PC-9 (cell line): ENCODE measurements around the gene MOB3A. TPM values are rescaled to one million over a fixed set of nuclear protein-coding genes. Genes with fewer than 3 reads are reported as not detected.

Experiments
- BruUV-seq: library from RNA; stranded (reverse); fragments of 400-500 nt; replicated peaks from 2 replicates; lab custom pipeline; 2021; lab: Mats Ljungman, UMichigan
- CTCF ChIA-PET: fragments of 300-600 bp; sonication (Branson Sonifier 250); formaldehyde crosslinking; loops from one replicate; lab custom pipeline; 2022; ENCODE audit warnings: antibody characterized with exemption; lab: Charles Lee
- POLR2A ChIA-PET: fragments of 300-600 bp; sonication (Branson Sonifier 250); formaldehyde crosslinking; loops from one replicate; lab custom pipeline; 2022; ENCODE audit warnings: antibody characterized with exemption; ENCODE audit not compliant: unreplicated experiment; lab: Charles Lee
- DNase-seq, 2 experiments: peaks; one replicate each; pipeline versions ENCODE4 v3.0.0 to v3.0.0-alpha.2; 2015 to 2022; ENCODE audit warnings: mixed read lengths in 1 of 2
- H2AFZ ChIP-seq: fragments of 200-600 bp; sonication (generic); 2 replicates; pipeline ENCODE4 v1.8.1; 2017; ENCODE audit warnings: antibody characterized with exemption
- H3F3A ChIP-seq: fragments of 200-600 bp; sonication (generic); 2 replicates; pipeline ENCODE4 v1.8.1; 2017; ENCODE audit warnings: antibody characterized with exemption, mild to moderate bottlenecking, low read depth; ENCODE audit not compliant: insufficient read depth
- H3K27ac ChIP-seq: fragments of 200-600 bp; sonication (generic); 2 replicates; pipeline ENCODE4 v1.6.1; 2016; ENCODE audit warnings: mixed run types
- H3K27me3 ChIP-seq: fragments of 200-600 bp; sonication (generic); 2 replicates; pipeline ENCODE4 v1.6.1; 2016; ENCODE audit warnings: low read depth, mixed run types; ENCODE audit not compliant: insufficient read depth
- H3K36me3 ChIP-seq: fragments of 200-600 bp; sonication (generic); 2 replicates; pipeline ENCODE4 v1.6.1; 2016; ENCODE audit warnings: low read depth, mixed run types
- H3K4me1 ChIP-seq: fragments of 200-600 bp; sonication (generic); replicated peaks from 2 replicates; pipeline ENCODE4 v1.6.1; 2016; ENCODE audit warnings: mixed run types; ENCODE audit not compliant: insufficient read depth
- H3K4me2 ChIP-seq: fragments of 200-600 bp; sonication (generic); 2 replicates; pipeline ENCODE4 v1.6.1; 2017; ENCODE audit warnings: mixed run types
- H3K4me3 ChIP-seq: fragments of 200-600 bp; sonication (generic); 2 replicates; pipeline ENCODE4 v1.6.1; 2016; ENCODE audit warnings: mixed run types
- H3K79me2 ChIP-seq: fragments of 200-600 bp; sonication (generic); 2 replicates; pipeline ENCODE4 v1.6.1; 2017; ENCODE audit warnings: low read depth, mixed run types
- H3K9me2 ChIP-seq: fragments of 200-600 bp; sonication (generic); 2 replicates; pipeline ENCODE4 v1.8.1; 2017; ENCODE audit warnings: mild to moderate bottlenecking; ENCODE audit not compliant: insufficient read depth
- H3K9me3 ChIP-seq: fragments of 200-600 bp; sonication (generic); 2 replicates; pipeline ENCODE4 v1.8.1; 2016; ENCODE audit warnings: low read depth; ENCODE audit not compliant: insufficient read depth
- H4K20me1 ChIP-seq: fragments of 200-600 bp; sonication (generic); 2 replicates; pipeline ENCODE4 v1.8.1; 2017; ENCODE audit not compliant: insufficient read depth
- CTCF ChIP-seq: fragments of 200-600 bp; sonication (generic); conservative IDR thresholded peaks from 2 replicates; pipeline ENCODE4 v1.6.1; 2017; ENCODE audit warnings: mixed run types, antibody characterized with exemption, mild to moderate bottlenecking, moderate library complexity
- EZH2 ChIP-seq: fragments of 200-600 bp; sonication (generic); IDR thresholded peaks from 2 replicates; pipeline ENCODE4 v1.8.0; 2017; ENCODE audit warnings: antibody characterized with exemption, low read depth
- intact Hi-C: fragments of 100-400 bp; cut with micrococcal nuclease; formaldehyde crosslinking; loops from one replicate; pipeline ENCODE4 v1.10.0; 2022; ENCODE audit not compliant: unreplicated experiment
- total RNA-seq: library from RNA; stranded (reverse); gene quantifications from 2 replicates; pipeline ENCODE4 v1.2.3, GENCODE V29; 2021

The MOB3A gene
- total RNA-seq, 1 experiment from 2014 or later, result 28.9 TPM

DNA sequence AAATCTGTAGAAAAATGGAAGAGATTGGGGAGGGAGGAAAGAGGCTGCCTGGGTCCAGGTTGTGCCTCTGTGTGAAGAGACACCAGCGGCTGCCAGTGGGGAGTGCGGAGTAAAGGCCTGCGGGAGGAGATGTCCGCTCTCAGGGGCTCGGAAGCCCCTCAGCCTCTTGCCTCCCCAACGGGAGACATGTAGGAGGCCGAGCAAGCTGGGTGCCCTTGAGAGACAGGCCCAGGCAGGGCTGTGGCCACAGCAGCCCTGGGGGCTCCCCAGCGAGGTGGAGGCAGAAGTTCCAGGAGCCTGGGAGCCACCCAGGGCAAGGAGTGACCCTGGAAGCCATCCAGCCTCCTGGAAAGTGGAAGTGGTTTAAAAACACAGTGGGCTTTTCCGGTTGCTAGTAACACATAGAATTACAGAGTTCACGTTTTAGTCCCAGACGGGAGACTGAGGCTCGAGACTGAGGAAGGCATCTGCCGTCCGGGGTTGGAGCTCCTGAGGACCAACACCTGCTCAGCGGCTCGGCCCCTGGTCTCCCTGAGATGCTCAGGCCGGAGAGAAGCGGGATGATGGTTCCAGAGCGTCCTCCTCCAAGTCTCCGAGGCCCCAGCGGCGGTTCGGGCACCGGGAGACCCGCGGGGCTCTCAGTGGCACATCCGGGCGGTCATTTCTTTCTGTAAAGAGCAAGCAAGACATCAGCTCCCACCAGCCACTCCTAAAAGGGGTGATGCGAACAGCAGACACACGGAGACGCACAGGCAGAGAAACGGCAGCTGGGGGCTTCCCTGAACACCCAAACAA is 23.2 kb downstream of the MOB3A start:
- Histone ChIP-seq H3K4me3 (no peak overlapping the region), H3K79me2 (no peaks in the 10 kb centered on the region), H3K4me2 (no peak overlapping the region), H3K27ac (no peak overlapping the region), H3K9me2 (no peaks in the 10 kb centered on the region), H3K4me1 (no peaks in the 10 kb centered on the region), H3K27me3 (no peaks in the 10 kb centered on the region), H2AFZ (no peak overlapping the region), H3K36me3 (no peaks in the 10 kb centered on the region), H4K20me1 (no peaks in the 10 kb centered on the region), H3K9me3 (no peaks in the 10 kb centered on the region), H3F3A (no peaks in the 10 kb centered on the region)
- no TSS peak for BruUV-seq
- POLR2A ChIA-PET, result no interaction called here
- intact Hi-C loops, result no loop called here
- TF ChIP-seq EZH2 (no peak), CTCF (no peak)
- CTCF ChIA-PET, result no interaction called here
- DNase-seq, result no peak

DNA sequence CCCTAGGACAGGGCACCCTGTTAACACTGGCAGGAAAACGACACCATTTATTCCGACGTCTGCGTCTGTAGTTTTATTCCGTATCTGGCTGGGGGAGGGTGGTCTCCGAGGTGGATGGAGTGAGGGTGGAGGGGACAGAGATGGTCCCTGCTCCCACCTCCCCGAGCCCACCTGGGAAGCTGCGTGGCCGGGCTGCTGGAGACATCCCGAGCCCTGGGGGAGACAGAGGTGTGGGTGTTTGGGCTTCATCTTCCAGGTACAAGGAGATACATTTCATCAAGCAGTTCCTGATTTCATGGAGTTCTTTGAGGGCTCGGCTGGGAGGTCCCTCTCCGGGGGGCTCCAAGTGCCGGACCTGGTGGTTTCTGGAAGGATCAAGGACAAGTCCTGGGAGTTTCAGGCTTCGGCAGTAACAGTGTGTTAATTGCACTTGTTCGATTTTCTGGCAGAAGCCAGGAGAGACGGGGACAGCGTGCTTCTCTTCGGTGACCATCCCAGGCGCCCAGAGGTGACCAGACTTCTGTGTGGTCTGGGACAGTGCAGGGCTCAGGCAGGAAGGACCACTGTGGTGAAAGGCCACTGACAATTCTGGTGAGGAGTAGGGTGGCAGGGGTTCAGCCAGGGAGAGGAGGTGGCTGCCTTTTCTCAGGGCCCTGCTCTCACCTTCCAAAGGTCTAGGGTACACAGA is 25.0 kb downstream of the MOB3A start:
- H3K4me1 ChIP-seq, result no peaks in the 10 kb centered on the region
- intact Hi-C loops, result no loop called here
- TF ChIP-seq EZH2 (no peak), CTCF (no peak)
- ChIA-PET CTCF (no interaction called here), POLR2A (interaction anchor here (0.6 kb wide), 1 partner anchor 540 kb away, joined by 5 read pairs; no protein-coding TSS in a partner anchor)
- no peak overlapping the region for H3K4me2 ChIP-seq
- no peaks in the 10 kb centered on the region for H4K20me1 ChIP-seq
- no peak for DNase-seq
- TSS peak; percentile 8 for BruUV-seq
- H3K4me3 ChIP-seq, result no peak overlapping the region
- H3F3A ChIP-seq, result no peaks in the 10 kb centered on the region
- H2AFZ ChIP-seq, result no peak overlapping the region
- H3K79me2 ChIP-seq, result no peaks in the 10 kb centered on the region
- H3K36me3 ChIP-seq, result no peaks in the 10 kb centered on the region
- H3K9me3 ChIP-seq, result no peaks in the 10 kb centered on the region
- no peaks in the 10 kb centered on the region for H3K27me3 ChIP-seq
- no peak overlapping the region for H3K27ac ChIP-seq
- no peaks in the 10 kb centered on the region for H3K9me2 ChIP-seq

DNA sequence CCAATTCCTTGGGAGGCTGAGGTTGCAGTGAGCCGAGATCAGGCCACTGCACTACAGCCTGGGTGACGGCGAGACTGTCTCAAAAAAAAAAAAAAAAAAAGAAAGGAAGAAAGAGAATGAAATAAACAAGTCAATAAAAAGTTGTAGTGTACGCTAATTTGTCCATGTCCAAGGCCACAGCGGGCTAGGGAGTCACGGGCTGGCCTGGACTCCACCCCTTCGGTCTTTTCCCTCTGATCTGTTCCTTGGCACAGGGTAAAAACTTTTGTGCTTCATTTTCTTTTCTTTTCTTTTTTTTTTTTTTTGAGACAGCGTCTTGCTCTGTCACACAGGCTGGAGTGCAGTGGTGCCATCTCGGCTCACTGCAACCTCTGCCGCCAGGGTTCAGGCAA is 25.7 kb downstream of the MOB3A start:
- Histone ChIP-seq H3K4me1 (no peaks in the 10 kb centered on the region), H3K9me2 (no peaks in the 10 kb centered on the region), H3K36me3 (no peaks in the 10 kb centered on the region), H2AFZ (no peak overlapping the region), H3K4me2 (no peak overlapping the region), H3K27me3 (no peaks in the 10 kb centered on the region), H3K79me2 (no peaks in the 10 kb centered on the region), H4K20me1 (no peaks in the 10 kb centered on the region), H3K9me3 (no peaks in the 10 kb centered on the region), H3K4me3 (no peak overlapping the region), H3F3A (no peaks in the 10 kb centered on the region), H3K27ac (no peak overlapping the region)
- no TSS peak for BruUV-seq
- POLR2A ChIA-PET, result interaction anchor here (0.6 kb wide), 1 partner anchor 541 kb away, joined by 5 read pairs; no protein-coding TSS in a partner anchor
- no peak for TF ChIP-seq CTCF
- no peak for TF ChIP-seq EZH2
- intact Hi-C loops, result no loop called here
- DNase-seq, result no peak
- CTCF ChIA-PET, result no interaction called here
